ENCODE data around the gene RAC3.

RAC3 gene

DNA sequence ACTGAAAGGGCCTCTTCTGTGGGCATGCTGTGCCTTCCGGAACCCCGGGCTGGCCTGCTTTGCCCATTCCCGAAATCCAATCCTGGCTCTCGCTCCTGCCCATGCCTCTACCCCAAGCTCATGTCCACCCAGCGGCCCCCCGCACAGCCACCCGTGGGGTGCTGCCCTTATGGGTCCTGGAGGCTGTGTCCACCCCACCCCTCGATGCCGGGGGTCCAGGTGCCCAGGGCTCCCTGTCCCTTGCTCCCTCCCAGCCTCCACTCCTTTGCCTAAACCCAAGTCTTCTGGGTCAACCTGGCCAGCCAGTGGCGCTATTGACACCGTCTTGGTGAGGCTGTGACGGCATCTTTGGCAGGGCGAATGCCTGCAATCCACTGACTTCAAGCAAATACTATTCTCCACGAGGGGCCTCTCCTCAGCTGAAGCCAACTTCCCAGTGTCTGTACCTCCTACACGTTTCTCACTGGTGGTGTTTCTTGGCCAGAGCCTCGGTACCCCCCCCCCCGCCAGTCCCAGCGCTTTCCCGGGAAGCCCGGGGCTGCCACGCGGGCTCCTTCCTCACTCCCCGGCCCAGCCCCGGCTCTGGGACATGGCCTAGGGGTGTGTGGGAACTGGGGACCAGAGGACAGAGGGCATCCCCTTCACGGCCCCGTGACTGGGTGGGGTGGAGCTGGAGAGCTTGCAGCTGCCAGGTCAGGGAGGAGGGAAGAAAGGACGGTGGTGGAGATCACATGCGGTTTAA, 46.3 kb downstream of the RAC3 start:
- DNase-seq, result no peak

DNA sequence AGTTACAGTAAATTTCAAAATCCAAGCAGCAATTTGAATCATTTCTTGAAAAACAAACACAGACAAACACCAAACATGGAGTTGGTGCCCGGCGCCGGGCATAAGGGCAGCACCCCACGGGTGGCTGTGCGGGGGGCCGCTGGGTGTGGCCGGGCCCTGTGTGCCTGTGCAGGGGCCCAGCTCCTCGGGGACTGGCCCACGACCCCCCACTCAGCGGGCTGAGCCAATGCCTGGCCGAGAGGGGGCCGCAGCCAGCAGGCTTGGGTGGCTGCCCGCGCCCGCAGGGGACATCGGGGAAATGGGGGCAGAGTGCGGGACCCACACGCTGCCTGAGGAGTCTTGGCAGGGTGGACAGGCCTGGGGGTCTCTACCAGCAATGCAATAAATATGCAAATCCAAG, 47.0 kb downstream of the RAC3 start:
- DNase-seq, result no peak

DNA sequence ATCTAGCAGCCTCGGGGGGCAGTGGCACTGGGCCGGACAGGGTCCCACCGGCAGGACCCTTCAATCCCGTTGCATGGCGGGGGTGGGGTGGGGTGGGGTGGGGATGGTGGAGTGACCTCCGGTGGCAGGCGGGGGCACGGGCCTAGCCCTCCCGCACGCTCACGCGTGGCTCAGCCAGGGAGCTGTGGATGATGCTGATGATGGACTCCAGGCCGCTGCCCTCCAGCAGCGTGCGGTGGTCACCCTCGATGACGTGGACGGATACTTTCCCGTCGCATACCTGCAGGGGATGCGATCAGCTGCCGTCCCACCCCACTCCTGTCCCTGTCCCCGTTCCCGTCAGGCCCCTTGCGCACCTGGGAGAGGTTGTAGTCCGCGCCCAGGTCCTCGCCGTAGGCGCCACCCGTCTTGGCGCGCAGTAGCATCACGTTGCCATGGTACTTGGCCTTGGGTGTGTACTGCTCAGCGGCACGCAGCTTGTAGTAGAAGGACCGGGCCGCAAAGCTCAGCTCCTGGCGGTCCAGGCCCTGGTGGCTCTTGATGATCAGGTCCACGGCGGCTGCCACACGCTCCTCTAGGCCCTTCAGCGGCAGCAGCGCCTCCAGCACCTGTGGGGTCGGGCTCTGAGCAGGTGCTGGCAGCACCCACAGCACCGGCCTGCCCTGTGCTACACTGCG, 47.7 kb downstream of the RAC3 start:
- DNase-seq, result no peak

DNA sequence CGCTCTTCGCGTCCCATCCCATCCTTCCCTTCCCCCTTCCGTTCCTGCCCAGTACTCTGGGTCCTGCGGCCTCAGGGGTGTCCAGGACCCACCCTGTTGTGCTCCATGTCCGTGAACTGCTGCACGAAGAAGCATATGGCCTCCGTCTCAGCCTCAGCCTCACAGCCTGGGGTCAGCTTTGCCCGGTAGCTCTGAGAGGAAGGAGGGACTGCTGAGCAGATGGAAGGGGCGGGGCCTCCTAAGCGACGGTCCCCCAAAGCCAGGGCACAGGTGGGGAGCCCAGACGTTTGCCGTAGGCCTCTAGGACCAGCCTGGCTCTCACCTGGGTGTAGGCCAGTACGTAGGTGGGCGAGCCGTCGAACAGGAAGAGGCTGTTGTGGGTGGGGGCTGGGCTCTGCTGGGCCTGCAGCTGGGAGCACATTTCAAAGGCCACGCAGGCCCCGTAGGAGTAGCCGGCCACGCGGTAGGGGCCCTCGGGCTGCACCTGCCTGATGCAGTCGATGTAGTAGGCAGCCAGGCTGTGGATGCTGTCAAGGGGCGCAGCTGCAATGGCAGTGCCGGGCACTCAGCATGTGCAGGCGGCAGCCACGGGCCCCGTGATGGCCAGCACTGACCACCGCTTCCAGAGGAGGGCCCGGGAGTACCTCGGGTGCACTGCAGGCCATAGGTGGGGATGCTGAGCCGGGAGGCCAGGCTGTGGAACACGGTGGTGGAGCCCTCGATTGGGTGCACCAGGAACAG, 48.7 kb downstream of the RAC3 start:
- no peak for DNase-seq

DNA sequence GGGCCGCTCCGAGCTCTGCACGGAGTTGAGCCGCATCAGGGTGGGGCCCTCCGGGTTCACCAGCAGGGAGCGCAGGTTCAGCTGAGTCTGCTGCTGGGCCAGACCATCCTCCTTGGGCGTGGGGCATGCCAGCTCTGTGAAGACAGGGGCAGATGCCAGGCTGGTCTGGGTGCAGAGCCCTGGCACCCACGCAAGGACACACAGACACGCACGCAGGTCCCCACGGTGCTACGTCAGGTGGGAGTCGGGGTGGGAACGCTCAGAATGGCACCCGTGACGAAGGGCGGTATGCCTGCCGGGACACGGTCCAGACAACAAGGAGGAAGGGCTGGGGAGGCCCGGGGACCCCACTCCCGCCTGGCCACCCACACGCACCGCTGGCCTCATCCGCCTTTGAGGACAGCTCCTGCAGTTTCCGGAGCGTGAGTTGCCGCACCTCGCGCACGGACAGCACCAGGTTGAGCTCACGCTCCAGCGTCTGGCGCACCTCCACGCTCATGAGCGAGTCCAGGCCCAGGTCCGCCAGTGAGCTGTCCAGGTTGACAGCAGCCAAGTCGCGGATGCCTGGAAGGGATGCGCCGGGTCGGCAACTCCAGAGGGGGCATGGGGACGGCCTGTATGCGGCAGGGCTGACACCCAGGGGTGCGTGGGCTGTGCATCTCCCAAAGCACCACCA, 49.4 kb downstream of the RAC3 start:
- no peak for DNase-seq

DNA sequence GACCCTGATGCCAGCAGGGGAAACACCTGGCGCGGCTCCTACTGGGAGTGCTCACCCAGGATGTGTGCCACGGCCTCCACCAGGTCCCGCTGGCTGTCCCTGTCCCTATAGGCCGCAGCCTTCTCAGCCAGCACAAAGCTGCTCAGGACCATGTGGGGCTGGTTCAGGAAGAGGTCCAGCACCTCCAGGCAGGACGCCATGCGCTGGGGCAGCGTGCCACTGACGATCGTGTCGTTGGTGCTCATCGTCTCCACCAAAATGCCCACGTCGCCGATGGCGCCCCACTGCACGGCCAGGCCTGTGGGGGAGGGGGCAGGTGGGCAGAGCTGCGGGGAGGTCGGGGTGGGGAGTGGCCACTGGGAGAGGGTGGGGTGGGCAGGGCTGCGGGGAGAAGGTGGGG, 50.1 kb downstream of the RAC3 start:
- DNase-seq, result no peak

DNA sequence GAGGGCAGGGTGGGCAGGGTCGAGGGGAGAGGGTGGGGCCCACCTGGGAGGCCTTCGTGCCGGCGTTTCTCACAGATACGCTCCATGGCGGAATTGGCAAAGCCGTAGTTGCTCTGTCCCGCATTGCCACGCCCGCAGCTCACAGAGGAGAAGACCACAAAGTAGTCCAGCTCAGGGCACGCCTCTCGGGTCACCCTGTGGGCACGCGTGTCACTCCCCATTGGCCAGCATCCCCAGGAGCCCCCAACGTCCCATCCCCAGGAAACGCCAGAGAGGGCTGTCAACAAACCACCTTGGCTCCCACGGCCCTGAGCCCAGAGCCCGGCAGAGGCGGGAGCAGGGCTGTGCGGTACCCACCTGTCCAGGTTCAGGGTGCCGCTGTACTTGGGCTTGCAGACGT, 50.5 kb downstream of the RAC3 start:
- no peak for DNase-seq

DNA sequence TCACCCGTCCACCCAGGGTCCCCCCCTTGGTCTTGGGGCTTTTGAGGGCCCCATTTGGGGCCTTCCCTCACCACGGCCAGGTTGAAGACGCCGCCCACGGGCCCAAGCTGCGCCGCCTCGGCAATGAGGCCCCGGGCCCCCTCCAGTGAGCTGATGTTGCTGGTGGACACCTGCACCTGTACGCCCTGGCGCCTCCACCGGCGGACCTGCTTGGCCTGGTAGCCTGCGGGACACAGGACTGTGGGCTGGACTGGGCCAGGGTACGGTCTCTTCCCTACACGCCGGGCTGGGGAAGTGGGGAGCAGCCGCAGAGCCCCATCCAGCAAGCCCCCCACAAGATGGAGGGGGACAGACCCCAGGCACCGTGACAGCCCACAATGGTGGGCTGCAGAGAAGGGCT, 51.0 kb downstream of the RAC3 start:
- no peak for DNase-seq

DNA sequence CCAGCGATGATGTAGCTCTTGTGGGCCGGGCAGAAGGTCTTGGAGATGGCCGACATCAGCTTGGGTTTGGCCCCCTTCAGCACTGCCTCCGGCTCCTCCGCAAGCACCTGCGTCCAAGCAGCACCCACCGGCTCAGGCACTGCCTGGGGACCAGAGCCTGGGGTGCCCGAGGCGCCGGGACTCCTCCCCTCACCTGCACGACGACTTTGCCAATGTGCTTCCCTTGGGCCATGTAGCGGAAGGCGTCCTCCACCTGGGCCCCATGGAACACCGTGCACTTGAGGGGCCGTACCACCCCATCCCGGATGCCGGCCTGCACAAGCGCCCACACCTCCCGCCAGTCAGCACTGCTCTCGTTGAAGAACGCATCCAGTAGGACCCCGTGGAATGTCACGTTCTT, 51.5 kb downstream of the RAC3 start:
- DNase-seq, result no peak

All from NCI-H526 (cell line).